Pons (tissue), 1 donor: ENCODE measurements around the gene PIP5K1B.
A peak's percentile ranks its signal among the peaks of the same experiment; 100 is the strongest.

ENCODE experiments used
- DNase-seq: peaks from one replicate; pipeline ENCODE4 v3.0.0-alpha.2; 2016; ENCODE audit warnings: low spot score

The PIP5K1B gene

GRCh38 chr9:68775003-68775730, 70.1 kb downstream of the PIP5K1B start:
- no peak for DNase-seq

- no peak for DNase-seq
Measured at GRCh38 chr9:68777070-68777763, 72.2 kb downstream of the PIP5K1B start.

GRCh38 chr9:68778635-68779034, 73.6 kb downstream of the PIP5K1B start:
- DNase-seq: no peak

- peak; percentile 89 for DNase-seq
Measured at GRCh38 chr9:68779558-68780379, 74.7 kb downstream of the PIP5K1B start.

- DNase-seq: no peak
Measured at GRCh38 chr9:68780380-68780712, 75.3 kb downstream of the PIP5K1B start.

- DNase-seq: no peak
Measured at GRCh38 chr9:68780720-68781119, 75.7 kb downstream of the PIP5K1B start.

- no peak for DNase-seq
Measured at GRCh38 chr9:68781928-68782327, 76.9 kb downstream of the PIP5K1B start.

GRCh38 chr9:68782546-68782945, 77.5 kb downstream of the PIP5K1B start:
- no peak for DNase-seq

- DNase-seq: no peak
Measured at GRCh38 chr9:68785965-68786364, 80.9 kb downstream of the PIP5K1B start.

- DNase-seq: no peak
Measured at GRCh38 chr9:68791169-68791568, 86.1 kb downstream of the PIP5K1B start.

- DNase-seq: no peak
Measured at GRCh38 chr9:68793605-68794343, 88.7 kb downstream of the PIP5K1B start.

- no peak for DNase-seq
Measured at GRCh38 chr9:68794898-68795297, 89.9 kb downstream of the PIP5K1B start.

- no peak for DNase-seq
Measured at GRCh38 chr9:68795411-68795810, 90.4 kb downstream of the PIP5K1B start.

GRCh38 chr9:68797116-68797515, 92.1 kb downstream of the PIP5K1B start:
- DNase-seq: no peak

- DNase-seq: no peak
Measured at GRCh38 chr9:68798423-68798822, 93.4 kb downstream of the PIP5K1B start.

GRCh38 chr9:68800836-68801235, 95.8 kb downstream of the PIP5K1B start:
- DNase-seq: no peak

- DNase-seq: no peak
Measured at GRCh38 chr9:68802525-68803015, 97.5 kb downstream of the PIP5K1B start.

- no peak for DNase-seq
Measured at GRCh38 chr9:68804911-68805889, 100.2 kb downstream of the PIP5K1B start.

GRCh38 chr9:68805890-68806517, 101.0 kb downstream of the PIP5K1B start:
- DNase-seq: no peak

- no peak for DNase-seq
Measured at GRCh38 chr9:68808338-68808890, 103.4 kb downstream of the PIP5K1B start.
